ENCODE results near the gene TIMMDC1.

The TIMMDC1 gene

GRCh38 chr3:119498186-119499011 is at the start of gene TIMMDC1:
TIMMDC1 (plus strand) TSS chr3:119498547; CDS start chr3:119498734, 187 bp downstream.
- DNase-seq: peak; percentile 99

- DNase-seq: no peak
Measured at GRCh38 chr3:119453822-119454221, 44.5 kb upstream of the TIMMDC1 start.

GRCh38 chr3:119456469-119456868 is 41.9 kb upstream of the TIMMDC1 start:
- DNase-seq: no peak

GRCh38 chr3:119457246-119457645 is 41.1 kb upstream of the TIMMDC1 start:
- DNase-seq: no peak

- peak; percentile 99 for DNase-seq
Measured at GRCh38 chr3:119463171-119464169, 34.9 kb upstream of the TIMMDC1 start, which contains the start of gene TMEM39A. TMEM39A (minus strand) TSS chr3:119463615; CDS start chr3:119462074, 1,541 bp downstream.

- no peak for DNase-seq
Measured at GRCh38 chr3:119468041-119468440, 30.3 kb upstream of the TIMMDC1 start.

- DNase-seq: no peak
Measured at GRCh38 chr3:119469418-119470189, 28.7 kb upstream of the TIMMDC1 start.

GRCh38 chr3:119470866-119471265 is 27.5 kb upstream of the TIMMDC1 start:
- no peak for DNase-seq

- DNase-seq: no peak
Measured at GRCh38 chr3:119481079-119481478, 17.3 kb upstream of the TIMMDC1 start.

GRCh38 chr3:119483101-119483500 is 15.2 kb upstream of the TIMMDC1 start:
- DNase-seq: no peak

- no peak for DNase-seq
Measured at GRCh38 chr3:119485563-119485962, 12.8 kb upstream of the TIMMDC1 start.

- DNase-seq: no peak
Measured at GRCh38 chr3:119490153-119490552, 8.2 kb upstream of the TIMMDC1 start.

- no peak for DNase-seq
Measured at GRCh38 chr3:119492128-119492527, 6.2 kb upstream of the TIMMDC1 start.

GRCh38 chr3:119492810-119493209 is 5.5 kb upstream of the TIMMDC1 start:
- no peak for DNase-seq

GRCh38 chr3:119494597-119494996 is 3.8 kb upstream of the TIMMDC1 start:
- no peak for DNase-seq

- DNase-seq: no peak
Measured at GRCh38 chr3:119497820-119498185, 544 bp upstream of the TIMMDC1 start.

- DNase-seq: no peak
Measured at GRCh38 chr3:119500265-119500664, 1.9 kb downstream of the TIMMDC1 start.

GRCh38 chr3:119500901-119501300 is 2.6 kb downstream of the TIMMDC1 start:
- no peak for DNase-seq

GRCh38 chr3:119506631-119507030 is 8.3 kb downstream of the TIMMDC1 start:
- DNase-seq: no peak

GRCh38 chr3:119507404-119507803 is 9.1 kb downstream of the TIMMDC1 start:
- DNase-seq: no peak

GRCh38 chr3:119508172-119508845 is 10.0 kb downstream of the TIMMDC1 start:
- peak; percentile 28 for DNase-seq

- no peak for DNase-seq
Measured at GRCh38 chr3:119510690-119511089, 12.3 kb downstream of the TIMMDC1 start.

All from activated naive CD4-positive, alpha-beta T cell treated with Interleukin-2 at 50 U/mL for 16 hours (primary cell).